GM19455 (cell line): ENCODE data around the gene ANKS1B.

Experiments used
- ATAC-seq: cut with Tn5 transposase; IDR thresholded peaks from one replicate; pipeline ENCODE4 v1.9.1; 2021; ENCODE audit not compliant: unreplicated experiment

The ANKS1B gene

DNA sequence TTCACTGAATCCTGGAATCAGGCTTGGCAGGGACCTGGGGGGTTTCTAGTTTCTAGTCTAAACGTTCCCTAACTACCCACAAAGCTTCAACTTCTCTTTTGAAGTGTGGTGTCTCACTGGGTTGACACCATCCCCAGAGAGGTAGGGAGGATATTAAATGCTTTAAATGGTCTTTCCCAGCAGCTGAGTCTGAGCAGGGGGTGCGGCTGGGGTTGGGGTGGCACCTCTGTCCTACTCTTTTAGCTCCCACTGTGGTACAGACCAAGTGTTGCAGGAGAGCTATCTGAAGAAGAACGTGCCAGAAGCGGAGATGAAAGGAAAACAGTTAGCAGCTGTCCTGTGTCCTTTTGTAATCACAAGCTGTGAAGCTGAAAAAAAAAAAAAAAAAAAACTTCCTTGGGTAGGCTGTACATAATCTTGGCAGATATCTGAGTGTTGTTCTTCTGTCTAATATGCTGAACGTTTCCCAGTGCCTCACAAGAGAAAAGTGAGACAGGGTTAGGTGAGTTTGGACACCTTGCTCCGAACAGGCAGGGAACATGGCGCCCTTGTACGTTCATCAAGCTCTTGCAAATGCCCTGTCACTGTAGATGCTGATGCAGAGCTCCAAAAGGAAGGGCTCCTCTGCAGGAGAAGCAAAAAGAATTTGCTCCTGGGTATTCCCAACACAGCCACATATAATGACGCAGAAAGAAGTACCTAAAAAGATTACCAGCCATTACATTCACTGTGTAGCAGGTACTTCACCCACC is 892.5 kb downstream of the ANKS1B start:
- ATAC-seq, result no peak

DNA sequence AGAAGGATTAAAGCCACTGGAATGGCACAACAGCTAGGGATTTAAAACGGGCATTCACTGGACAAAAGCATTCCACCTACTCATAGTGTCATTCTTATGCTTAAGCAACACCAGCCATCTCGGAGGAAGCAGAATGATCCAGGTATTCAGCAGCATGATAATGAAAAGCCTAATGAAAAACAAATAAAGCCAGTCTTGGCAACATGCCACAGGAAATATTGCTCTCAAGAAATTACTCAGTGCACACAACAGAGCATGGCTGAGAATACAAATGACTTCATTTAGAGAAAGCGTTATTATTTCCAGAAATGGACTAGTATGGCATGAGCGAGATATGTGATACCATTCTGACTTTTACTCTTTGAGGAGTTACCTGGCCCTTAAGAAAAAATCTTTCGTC is 897.5 kb downstream of the ANKS1B start:
- no peak for ATAC-seq

- ATAC-seq, result no peak
Measured at GRCh38 chr12:99079811-99080210, 904.9 kb downstream of the ANKS1B start.

- no peak for ATAC-seq
Measured at GRCh38 chr12:99068993-99069747, 915.6 kb downstream of the ANKS1B start.

DNA sequence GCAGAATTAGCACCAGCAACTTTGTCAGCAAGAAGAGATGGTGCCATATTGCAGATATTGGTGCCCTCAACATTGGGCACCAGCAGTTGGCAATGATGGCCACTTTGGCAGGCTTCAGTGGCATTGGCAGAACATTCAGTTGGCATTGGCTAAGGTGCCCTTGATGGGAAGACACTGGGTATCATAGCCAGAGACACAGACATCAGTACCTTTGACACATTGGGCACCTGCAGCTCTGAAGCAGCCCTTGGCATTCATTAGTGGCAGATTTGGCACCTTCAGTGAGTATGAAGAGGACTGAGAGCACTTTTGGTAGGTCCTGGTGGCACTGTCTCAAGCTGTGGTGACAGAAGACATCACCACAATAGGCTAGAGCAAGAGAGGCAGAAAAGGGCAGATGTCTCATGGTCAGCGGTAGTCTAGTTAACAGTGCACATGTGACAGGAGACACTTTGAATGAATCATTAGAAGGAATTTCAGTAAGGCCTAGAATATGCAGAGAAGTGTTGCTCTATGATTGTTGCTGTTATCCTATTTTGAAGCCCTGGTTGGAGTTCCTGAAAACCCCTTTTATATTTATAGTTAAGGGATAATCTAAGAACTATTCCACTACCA is 917.5 kb downstream of the ANKS1B start:
- ATAC-seq, result no peak

GRCh38 chr12:99066726-99067125 is 918.0 kb downstream of the ANKS1B start:
- ATAC-seq, result no peak

- ATAC-seq, result no peak
Measured at GRCh38 chr12:99063182-99063581, 921.6 kb downstream of the ANKS1B start.

- no peak for ATAC-seq
Measured at GRCh38 chr12:99059824-99060511, 924.8 kb downstream of the ANKS1B start.

DNA sequence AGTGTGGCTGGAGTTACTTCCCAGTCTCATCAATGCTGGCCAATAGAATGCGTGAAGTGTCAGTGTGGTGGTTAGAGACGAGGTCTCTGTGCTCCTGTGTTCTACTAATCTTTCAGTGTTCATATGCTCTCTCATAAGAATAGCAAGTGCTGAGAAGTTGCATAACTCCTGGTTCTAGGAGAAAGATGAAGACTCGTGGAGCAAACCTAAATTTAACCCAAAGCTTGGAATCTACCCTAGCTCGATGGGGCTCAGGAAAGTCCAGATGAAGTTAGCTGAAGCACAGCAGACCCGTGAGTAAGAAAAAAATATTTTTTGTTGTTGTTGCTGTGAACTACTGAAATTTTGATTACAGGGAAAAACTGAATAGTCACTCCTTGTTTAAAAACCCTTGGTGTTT is 927.1 kb downstream of the ANKS1B start:
- ATAC-seq, result no peak

DNA sequence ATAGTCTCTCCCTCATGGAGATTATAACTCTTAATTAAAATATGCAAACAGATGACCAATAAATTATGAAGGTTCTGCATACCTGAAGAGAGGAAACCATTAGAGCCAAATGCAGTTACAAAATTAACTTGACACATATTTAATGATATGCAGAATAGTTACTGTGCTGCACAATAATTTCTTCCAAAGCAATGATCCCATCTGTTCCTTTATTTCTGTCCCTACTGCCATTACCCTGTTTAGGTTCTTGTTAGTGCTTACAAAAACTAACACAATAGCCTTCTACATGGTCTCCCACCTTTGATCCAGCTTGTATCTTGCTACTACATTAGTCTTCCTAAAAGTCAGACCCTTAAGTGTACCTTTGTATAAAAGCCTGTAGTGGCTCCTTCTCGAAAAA is 928.5 kb downstream of the ANKS1B start:
- no peak for ATAC-seq

GRCh38 chr12:99055299-99055698 is 929.4 kb downstream of the ANKS1B start:
- no peak for ATAC-seq

- ATAC-seq, result no peak
Measured at GRCh38 chr12:99054601-99055128, 930.1 kb downstream of the ANKS1B start.

GRCh38 chr12:99053616-99054362 is 930.9 kb downstream of the ANKS1B start:
- no peak for ATAC-seq

- ATAC-seq, result no peak
Measured at GRCh38 chr12:99049774-99050173, 935.0 kb downstream of the ANKS1B start.

GRCh38 chr12:99045158-99045557 is 939.6 kb downstream of the ANKS1B start:
- ATAC-seq, result no peak

DNA sequence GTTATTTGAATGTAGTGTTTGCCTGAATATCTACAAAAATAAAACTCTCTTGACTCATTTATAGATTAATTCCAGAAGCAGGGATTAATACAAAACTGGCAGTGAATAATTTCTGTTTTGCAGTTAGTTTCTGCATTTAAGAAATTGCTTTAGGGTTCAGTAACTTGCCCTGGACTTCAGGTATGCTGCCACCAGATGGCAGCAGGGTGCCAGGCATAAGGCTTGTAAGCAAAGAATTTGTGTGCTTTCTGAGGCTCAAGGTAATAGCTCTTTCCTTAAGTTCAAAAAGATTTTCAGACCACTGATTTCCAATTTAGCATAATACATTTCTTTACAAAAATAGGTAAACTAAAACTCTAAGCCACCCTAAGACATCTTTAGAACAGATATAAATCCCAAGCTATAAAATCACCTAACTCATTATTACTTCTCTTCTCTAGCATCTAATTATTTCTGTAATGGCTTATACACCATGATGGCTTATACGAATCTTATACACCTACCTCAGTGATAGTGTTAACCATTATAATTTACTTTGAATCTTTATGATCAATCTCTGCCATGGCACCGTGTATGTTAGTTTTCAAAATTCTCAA is 941.3 kb downstream of the ANKS1B start:
- no peak for ATAC-seq

GRCh38 chr12:99042226-99042625 is 942.5 kb downstream of the ANKS1B start:
- no peak for ATAC-seq

DNA sequence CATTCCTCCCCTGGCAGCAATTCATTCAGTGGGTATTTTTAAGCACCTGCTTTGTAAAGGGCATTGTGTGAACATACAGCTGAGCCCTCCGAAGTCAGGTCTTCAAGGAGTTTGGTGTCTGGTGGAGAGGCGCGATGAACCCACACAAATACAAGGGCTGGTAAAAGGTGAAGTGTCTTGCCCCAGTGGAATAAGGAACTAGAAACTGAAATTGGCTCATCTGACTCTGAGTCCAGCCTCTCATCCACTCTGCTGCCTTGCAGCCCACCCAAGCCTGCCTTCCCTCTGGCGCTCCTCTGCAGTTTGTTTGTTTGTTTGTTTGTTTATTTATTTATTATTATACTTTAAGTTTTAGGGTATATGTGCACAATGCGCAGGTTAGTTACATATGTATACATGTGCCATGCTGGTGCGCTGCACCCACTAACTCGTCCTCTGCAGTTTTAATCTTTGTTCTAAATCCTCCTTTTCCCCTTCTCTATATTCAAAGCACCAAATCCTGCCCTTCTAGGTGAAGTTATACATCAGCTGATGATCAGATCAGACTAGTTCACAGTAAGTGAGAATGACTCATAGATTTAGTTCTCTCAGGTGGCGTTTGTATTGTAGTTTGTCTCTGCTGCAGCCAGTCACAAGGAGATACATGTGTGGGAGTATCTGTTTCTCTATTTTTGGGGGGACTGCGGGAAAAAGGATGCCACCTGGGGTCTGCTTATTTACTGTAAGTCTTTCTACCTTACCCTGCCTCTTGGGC is 945.2 kb downstream of the ANKS1B start:
- ATAC-seq, result no peak

GRCh38 chr12:99036566-99036965 is 948.2 kb downstream of the ANKS1B start:
- no peak for ATAC-seq
